GM23338 (cell line): ENCODE results near the gene COQ10B. TPM values are rescaled to one million over a fixed set of nuclear protein-coding genes. Genes with fewer than 3 reads are reported as not detected.

Source experiments
- ATAC-seq: fragments of 200-7000 bp; cut with Tn5 transposase; 3 replicates; pipeline ENCODE4 v1.9.1; 2020
- DNase-seq: peaks from one replicate; pipeline ENCODE4 v3.0.0-alpha.2; 2015; ENCODE audit warnings: low spot score
- H2AFZ ChIP-seq: fragments of 200-600 bp; sonication (generic); 2 replicates; pipeline ENCODE4 v1.8.0; 2016; ENCODE audit warnings: antibody characterized with exemption, mild to moderate bottlenecking, moderate library complexity
- H3F3A ChIP-seq: fragments of 200-600 bp; sonication (generic); replicated peaks from 2 replicates; pipeline ENCODE4 v1.8.0; 2017; ENCODE audit warnings: antibody characterized with exemption, mixed run types, low read depth
- H3K27ac ChIP-seq: fragments of 200-600 bp; sonication (generic); 2 replicates; pipeline ENCODE4 v1.6.1; 2016; ENCODE audit warnings: low read depth
- H3K27me3 ChIP-seq: fragments of 200-600 bp; sonication (generic); 2 replicates; pipeline ENCODE4 v1.8.0; 2016; ENCODE audit warnings: mild to moderate bottlenecking, mixed run types, moderate library complexity; ENCODE audit not compliant: insufficient read depth
- H3K36me3 ChIP-seq: fragments of 200-600 bp; sonication (generic); 2 replicates; pipeline ENCODE4 v1.8.0; 2016; ENCODE audit warnings: mild to moderate bottlenecking; ENCODE audit not compliant: insufficient read depth
- H3K4me1 ChIP-seq: fragments of 200-600 bp; sonication (generic); 2 replicates; pipeline ENCODE4 v1.8.0; 2016; ENCODE audit warnings: mild to moderate bottlenecking, moderate library complexity; ENCODE audit not compliant: insufficient read depth
- H3K4me2 ChIP-seq: fragments of 200-600 bp; sonication (generic); 2 replicates; pipeline ENCODE4 v1.7.1; 2017; ENCODE audit warnings: mixed run types
- H3K4me3 ChIP-seq: fragments of 200-600 bp; sonication (generic); 2 replicates; pipeline ENCODE4 v1.6.1; 2016; ENCODE audit warnings: mixed run types
- H3K79me2 ChIP-seq: fragments of 200-600 bp; sonication (generic); replicated peaks from 2 replicates; pipeline ENCODE4 v1.8.0; 2017; ENCODE audit warnings: mild to moderate bottlenecking; ENCODE audit not compliant: insufficient read depth
- H3K9me2 ChIP-seq: fragments of 200-600 bp; sonication (generic); 2 replicates; pipeline ENCODE4 v1.8.0; 2017; ENCODE audit not compliant: insufficient read depth
- H4K20me1 ChIP-seq: fragments of 200-600 bp; sonication (generic); replicated peaks from 2 replicates; pipeline ENCODE4 v1.8.0; 2017; ENCODE audit warnings: mild to moderate bottlenecking; ENCODE audit not compliant: insufficient read depth
- H3K27ac Mint-ChIP-seq: 2 replicates; pipeline ENCODE4 v1.8.0; 2020; ENCODE audit warnings: inconsistent platforms, mild to moderate bottlenecking, moderate library complexity, mixed read lengths
- H3K27me3 Mint-ChIP-seq: 3 replicates; pipeline ENCODE4 v1.8.0; 2022; ENCODE audit warnings: low read depth, mild to moderate bottlenecking, moderate library complexity, mixed read lengths, inconsistent platforms; ENCODE audit not compliant: insufficient read depth, poor library complexity
- H3K36me3 Mint-ChIP-seq: 3 replicates; pipeline ENCODE4 v1.8.0; 2021; ENCODE audit warnings: low read depth, mild to moderate bottlenecking, inconsistent platforms, moderate library complexity, mixed read lengths
- H3K4me1 Mint-ChIP-seq: 3 replicates; pipeline ENCODE4 v1.8.0; 2020; ENCODE audit warnings: mild to moderate bottlenecking, inconsistent platforms, mixed read lengths
- H3K4me3 Mint-ChIP-seq: 3 replicates; pipeline ENCODE4 v1.8.0; 2021; ENCODE audit warnings: moderate library complexity, mild to moderate bottlenecking, inconsistent platforms, mixed read lengths
- H3K9me3 Mint-ChIP-seq: 3 replicates; pipeline ENCODE4 v1.8.0; 2020; ENCODE audit warnings: moderate library complexity, mild to moderate bottlenecking, inconsistent platforms, mixed read lengths
- CREB1 ChIP-seq: fragments of 250-450 bp; sonication (Bioruptor Pico); IDR thresholded peaks from 2 replicates; pipeline ENCODE4 v1.5.0; 2020; ENCODE audit warnings: low read depth, mild to moderate bottlenecking, moderate library complexity
- CTCF ChIP-seq, 2 experiments: fragments of 200-600 bp in 1 of 2; sonication (generic) in 1 of 2; conservative IDR thresholded peaks; 2 replicates each; pipeline versions ENCODE4 v1.5.1 to v1.6.1; 2016 to 2017; ENCODE audit warnings: antibody characterized with exemption in 2 of 2, low read depth in 2 of 2, mild to moderate bottlenecking in 2 of 2, moderate library complexity in 1 of 2
- EZH2 ChIP-seq: fragments of 200-600 bp; sonication (generic); IDR thresholded peaks from one replicate; pipeline ENCODE4 v1.8.0; 2017; ENCODE audit warnings: antibody characterized with exemption, mild to moderate bottlenecking, low read depth; ENCODE audit not compliant: unreplicated experiment
- REST ChIP-seq: IDR thresholded peaks from one replicate; pipeline ENCODE4 v1.6.1; 2018; ENCODE audit warnings: antibody characterized with exemption; ENCODE audit not compliant: unreplicated experiment
- ZNF114 ChIP-seq: fragments of 250-450 bp; sonication (Bioruptor Pico); IDR thresholded peaks from 2 replicates; pipeline ENCODE4 v1.5.0; 2020; ENCODE audit warnings: mild to moderate bottlenecking, moderate library complexity
- ZNF462 ChIP-seq: fragments of 250-450 bp; sonication (Bioruptor Pico); IDR thresholded peaks from 2 replicates; pipeline ENCODE4 v1.5.0; 2020; ENCODE audit warnings: mild to moderate bottlenecking, moderate library complexity
- polyA plus RNA-seq: library from polyadenylated mRNA; unstranded; fragments of >200 nt; fragmentation: Nextera tagmentation; extraction: Ambion mirVana; gene quantifications from 2 replicates; pipeline ENCODE4 v1.2.1, GENCODE V29; 2016
- total RNA-seq: library from RNA; depleted of rRNA; stranded (reverse); fragments of >200 nt; shearing (Covaris generic); gene quantifications from 2 replicates; pipeline ENCODE4 v1.2.3, GENCODE V29; 2014

Gene COQ10B
- total and polyA plus RNA-seq, 2 experiments from 2014 or later, result 26.1 to 27.6 TPM

- TF ChIP-seq REST (no peak), CREB1 (CRISPR knock-in tag) (no peak), ZNF114 (CRISPR knock-in tag) (no peak), CTCF (conservative IDR thresholded peaks at IDR 0.05; ENCODE audit: low read depth in 2 of 2) (no peak)
Measured at GRCh38 chr2:197477797-197478196, 24.4 kb downstream of the COQ10B start (continued).

- Histone ChIP-seq H3K9me2 (no peaks in the 10 kb centered on the region), H3F3A (peaks cover 13% of the 10 kb centered on the region), H3K4me2 (no peak overlapping the region), H3K27me3 (no peaks in the 10 kb centered on the region), H3K4me3 (no peak overlapping the region), H4K20me1 (no peaks in the 10 kb centered on the region), H3K36me3 (peaks cover 4% of the 10 kb centered on the region), H3K27ac (no peak overlapping the region), H2AFZ (no peak overlapping the region), H3K4me1 (no peaks in the 10 kb centered on the region), H3K79me2 (no peaks in the 10 kb centered on the region)
- peaks cover 46% of the 10 kb centered on the region for H3K36me3 Mint-ChIP-seq
- no peaks in the 10 kb centered on the region for H3K4me1 Mint-ChIP-seq
- peaks cover 23% of the 10 kb centered on the region for H3K9me3 Mint-ChIP-seq
- no peak for ATAC-seq
- no peak overlapping the region for H3K27ac Mint-ChIP-seq
- no peak for DNase-seq
- H3K4me3 Mint-ChIP-seq, result no peak overlapping the region
- peaks cover 8% of the 10 kb centered on the region for H3K27me3 Mint-ChIP-seq
- TF ChIP-seq ZNF462 (CRISPR knock-in tag), result no peak
- no peak for TF ChIP-seq EZH2
- no peak for TF ChIP-seq REST
Measured at GRCh38 chr2:197480165-197481036, 27.0 kb downstream of the COQ10B start.
